Posterior cingulate gyrus (tissue), 11 donors: ENCODE data around the gene TEX19.

Experiments used
- DNase-seq, 10 donors: peaks; one replicate each; pipeline versions ENCODE4 v3.0.0 to v3.0.0-alpha.2; 2020 to 2021; ENCODE audit warnings: mixed read lengths in 3 of 10
- intact Hi-C: fragments of 100-400 bp; cut with DNase I; formaldehyde crosslinking; loops from one replicate; pipeline ENCODE4 v1.15.1; 2023

TEX19 gene

DNA sequence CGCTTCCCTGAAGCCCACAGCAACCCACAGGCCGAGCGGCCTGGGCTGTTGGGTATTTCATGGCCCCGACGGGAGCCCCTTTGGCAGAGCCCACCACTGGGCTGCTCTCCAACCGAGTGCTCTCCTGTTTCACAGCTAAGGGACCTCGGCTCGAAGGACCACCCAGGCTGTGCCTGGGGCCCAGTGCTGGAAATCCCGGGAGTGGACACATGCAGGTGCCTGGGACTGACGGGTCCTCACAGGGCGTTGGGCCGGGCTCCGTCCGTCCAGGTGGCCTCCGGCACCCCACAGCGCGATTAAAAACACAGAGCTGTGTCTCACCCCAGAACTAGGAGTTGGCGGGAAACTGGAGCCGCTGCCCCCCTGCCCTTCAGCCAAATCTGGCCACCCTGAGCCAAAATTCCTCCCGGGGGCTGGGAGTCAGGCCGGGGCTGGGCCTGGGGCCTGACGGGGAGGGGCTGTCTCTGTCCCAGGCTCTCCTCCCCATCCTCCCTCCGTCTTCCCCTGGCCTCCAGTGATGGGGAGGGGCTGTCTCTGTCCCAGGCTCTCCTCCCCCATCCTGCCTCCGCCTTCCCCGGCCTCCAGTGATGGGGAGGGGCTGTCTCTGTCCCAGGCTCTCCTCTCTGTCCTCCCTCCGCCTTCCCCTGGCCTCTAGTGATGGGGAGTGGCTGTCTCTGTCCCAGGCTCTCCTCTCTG is 26.7 kb downstream of the TEX19 start:
- peak in 3 of 10 donors; percentile 51 to 72 (median 62) for DNase-seq
- intact Hi-C loops: no loop called here

DNA sequence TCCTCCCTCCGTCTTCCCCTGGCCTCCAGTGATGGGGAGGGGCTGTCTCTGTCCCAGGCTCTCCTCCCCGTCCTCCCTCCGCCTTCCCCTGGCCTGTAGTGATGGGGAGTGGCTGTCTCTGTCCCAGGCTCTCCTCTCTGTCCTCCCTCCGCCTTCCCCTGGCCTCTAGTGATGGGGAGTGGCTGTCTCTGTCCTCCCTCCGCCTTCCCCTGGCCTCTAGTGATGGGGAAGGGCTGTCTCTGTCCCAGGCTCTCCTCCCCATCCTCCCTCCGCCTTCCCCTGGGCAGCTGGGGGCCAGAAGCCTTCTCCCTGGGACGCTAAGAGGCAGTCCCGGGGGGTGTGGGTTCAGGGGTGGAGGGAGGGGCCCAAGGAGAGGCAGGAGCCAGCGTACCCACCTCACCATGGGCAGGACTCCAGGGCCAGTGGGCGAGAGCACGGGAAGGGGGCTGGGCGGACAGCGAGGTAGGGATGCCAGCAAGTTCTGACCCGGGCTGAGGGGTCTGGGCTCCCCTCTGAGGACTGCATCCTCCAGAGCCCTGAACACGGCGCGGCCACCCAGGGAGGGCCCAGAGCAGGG is 27.3 kb downstream of the TEX19 start:
- intact Hi-C loops: no loop called here
- peak in 3 of 10 donors; percentile 7 to 76 (median 72) for DNase-seq

DNA sequence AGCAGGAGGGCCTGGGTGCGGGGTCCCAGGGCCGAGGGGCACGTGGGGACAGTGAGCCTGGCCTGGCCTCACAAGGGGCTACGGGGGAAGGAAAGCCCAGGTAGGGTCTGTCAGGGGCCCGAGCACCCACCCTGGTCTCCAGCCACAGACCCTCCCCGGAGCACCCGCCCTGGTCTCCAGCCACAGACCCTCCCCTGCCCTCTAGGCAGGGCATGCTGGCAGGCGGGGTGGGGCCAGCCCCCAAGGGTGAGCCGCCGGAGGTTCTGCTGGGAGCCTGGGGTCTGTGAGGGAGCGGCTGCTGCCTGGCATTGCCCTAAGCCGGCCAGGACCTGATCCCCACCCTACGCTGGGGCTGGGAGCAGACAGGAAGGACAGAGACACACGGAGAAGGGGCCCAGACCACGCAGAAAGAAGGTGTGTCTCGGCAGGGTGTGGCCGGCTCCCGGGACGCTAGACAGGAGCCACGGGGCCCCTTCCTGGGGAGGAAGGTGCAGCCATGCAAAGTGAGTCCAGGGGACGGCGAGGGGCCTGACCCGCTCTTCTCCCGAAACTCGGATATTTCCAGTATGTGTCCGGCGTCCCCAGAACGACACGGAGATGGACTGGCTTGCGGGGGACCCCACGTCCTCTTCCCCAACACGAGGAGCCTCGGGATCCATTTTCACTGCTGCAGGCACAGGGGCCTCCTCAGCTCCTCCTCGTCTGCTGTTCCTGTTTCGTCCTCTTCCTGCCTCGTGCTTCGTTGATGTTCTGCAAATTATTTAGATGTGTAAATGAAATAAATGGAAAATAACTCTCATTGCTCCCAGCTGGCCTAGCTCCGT is 28.0 kb downstream of the TEX19 start:
- intact Hi-C loops: no loop called here

DNA sequence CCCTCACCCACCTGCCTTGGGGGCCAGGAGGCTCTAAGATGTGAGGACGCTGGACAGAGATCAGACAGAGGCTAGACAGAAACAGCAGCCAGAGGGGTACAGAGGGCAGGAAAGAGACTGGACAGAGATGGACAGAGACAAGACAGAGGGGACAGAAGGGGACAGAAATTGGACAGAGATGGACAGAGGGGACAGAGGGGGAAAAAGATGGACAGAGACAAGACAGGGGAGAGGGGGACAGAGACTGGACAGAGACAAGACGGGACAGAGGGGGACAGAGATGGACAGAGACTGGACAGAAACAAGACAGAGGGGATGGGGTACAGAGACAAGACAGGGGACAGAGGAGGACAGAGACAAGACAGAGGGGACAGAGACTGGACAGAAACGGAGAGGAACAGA is 28.7 kb downstream of the TEX19 start:
- DNase-seq: no peak
- intact Hi-C loops: no loop called here

More for the DNA sequence above, 28.0 kb downstream of the TEX19 start:
- peak in 3 of 10 donors; percentile 50 to 75 (median 58) for DNase-seq

DNA sequence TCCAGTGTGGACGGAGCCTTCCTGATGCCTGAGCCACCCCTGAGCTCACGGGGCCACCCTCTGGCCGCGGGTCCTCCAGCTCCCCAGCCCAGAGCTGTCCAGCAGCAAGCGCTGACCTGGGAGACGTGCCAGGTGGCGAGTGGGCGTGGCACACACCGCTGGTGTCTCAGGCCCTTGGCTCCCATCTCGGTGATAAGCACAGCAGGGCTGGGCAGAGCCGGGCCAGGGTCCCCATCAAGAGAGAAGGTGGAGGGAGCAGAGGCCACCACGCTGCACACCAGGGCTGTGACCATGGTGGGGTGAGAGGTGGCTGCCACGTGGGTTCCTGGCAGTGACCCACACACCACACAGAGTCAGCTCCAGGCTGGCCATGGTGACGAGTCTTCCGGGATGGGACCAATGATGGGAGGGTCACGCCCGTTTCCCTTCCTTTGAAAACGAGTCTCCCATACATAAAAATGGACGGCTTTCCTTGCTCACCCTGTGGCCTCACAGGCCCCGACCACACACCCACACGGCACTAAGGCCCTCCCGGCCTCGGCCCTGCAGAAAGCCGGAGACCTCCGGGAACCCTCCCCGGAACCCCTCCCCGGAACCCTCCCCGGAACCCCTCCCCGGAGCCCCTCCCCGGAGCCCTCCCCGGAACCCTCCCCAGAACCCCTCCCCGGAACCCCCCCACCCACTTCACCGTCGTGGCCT is 29.3 kb downstream of the TEX19 start:
- DNase-seq: peak in 3 of 10 donors; percentile 35 to 79 (median 62)
- intact Hi-C loops: no loop called here

DNA sequence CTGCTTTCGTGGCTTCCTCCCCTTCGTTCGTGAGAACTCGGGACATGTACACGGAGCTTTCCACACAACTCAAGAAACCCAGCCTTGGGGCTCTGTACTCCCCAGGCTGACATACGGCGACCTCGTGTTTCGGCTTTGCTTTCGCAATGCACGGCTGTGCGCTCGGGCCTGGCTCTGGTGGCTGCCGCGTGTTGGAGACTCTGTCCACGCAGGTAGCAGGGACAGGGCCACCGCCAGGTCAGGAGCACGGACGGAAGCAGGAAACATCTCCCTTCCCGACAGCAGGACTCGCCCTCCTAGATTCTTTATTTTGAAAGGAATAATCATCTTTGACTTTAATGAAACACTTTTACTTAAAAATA is 29.9 kb downstream of the TEX19 start:
- peak in 3 of 10 donors; percentile 25 to 84 (median 47) for DNase-seq
- intact Hi-C loops: no loop called here

DNA sequence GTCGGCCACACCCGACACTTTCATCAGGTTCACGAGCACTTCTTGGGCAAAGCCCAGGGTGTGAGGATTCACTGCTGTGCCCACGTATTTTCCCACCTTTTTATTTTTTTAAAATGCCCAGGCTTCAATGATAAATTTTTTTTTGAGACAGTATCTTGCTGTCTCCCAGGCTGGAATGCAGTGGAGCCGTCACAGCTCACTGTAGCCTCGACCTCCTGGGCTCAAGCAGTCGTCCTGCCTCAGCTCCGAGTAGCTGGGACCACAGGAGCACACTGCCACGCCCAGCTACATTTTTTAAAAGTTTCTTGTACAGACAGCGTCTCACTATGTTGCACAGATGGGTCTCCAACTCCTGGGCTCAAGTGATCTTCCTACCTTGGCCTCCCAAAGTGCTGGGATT is 30.3 kb downstream of the TEX19 start:
- intact Hi-C loops: no loop called here
- peak in 2 of 10 donors; percentile 42 to 71 for DNase-seq

DNA sequence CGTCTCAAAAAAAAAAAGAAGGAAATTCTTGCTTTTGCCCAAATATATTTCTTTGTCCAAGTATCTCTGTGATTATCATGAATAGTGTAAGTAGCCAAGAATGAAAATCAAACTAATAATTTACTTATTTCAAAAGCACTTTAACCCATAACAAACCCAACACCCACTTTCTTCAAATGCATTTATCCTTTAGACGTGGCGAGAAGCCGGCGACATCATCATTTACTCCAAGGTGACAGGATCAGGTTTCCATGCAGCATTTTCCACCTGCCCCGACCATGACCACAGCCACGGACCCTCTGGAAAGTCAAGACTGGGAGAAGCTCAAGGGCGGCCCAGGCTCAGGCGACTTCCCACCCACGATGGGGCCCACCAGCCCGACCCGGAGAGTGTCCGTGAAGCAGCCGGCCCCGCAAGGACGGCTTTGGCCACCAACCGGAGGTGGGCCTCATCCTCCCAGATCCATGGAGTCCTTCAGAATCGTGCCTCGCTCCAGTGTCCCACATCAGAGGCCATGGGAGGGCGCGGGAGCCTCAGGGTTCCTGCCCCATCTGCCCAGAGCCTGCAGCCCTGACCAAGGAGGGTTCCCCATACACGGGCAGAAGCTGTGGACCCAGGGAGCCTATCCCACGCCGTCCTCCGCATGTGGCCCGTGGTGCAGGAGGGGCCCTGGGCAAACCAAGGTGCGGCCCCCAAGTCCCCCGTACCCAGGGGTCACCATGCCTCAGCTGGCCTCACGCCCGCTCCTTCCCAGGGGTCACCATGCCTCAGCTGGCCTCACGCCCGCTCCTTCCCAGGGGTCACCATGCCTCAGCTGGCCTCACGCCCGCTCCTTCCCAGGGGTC is 31.2 kb downstream of the TEX19 start:
- DNase-seq: peak in 1 of 10 donors; percentile 59
- intact Hi-C loops: no loop called here

DNA sequence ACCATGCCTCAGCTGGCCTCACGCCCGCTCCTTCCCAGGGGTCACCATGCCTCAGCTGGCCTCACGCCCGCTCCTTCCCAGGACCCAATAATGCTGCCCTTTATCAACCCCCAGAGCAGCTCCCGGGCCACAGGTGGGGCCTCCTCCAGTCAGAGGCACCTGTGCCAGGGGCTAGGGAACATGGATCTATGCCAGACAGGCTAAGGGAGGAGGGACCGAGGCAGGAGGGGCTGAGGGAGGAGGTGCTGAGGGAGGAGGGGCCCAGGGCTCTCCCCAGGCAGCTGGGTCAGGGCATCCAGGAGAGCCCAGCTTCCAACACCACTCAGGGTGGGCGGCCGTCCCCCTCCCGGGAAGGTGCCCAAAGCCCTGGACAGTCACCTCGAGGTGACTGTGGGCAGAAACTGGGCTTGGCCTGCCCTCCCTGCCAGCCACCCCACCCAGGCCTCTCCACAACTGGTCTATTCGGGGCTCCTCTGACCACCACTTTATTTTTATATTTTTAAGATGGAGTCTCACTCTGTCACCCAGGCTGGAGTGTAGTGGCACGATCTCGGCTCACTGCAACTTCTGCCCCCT is 31.9 kb downstream of the TEX19 start:
- DNase-seq: peak in 2 of 10 donors; percentile 38 to 65

DNA sequence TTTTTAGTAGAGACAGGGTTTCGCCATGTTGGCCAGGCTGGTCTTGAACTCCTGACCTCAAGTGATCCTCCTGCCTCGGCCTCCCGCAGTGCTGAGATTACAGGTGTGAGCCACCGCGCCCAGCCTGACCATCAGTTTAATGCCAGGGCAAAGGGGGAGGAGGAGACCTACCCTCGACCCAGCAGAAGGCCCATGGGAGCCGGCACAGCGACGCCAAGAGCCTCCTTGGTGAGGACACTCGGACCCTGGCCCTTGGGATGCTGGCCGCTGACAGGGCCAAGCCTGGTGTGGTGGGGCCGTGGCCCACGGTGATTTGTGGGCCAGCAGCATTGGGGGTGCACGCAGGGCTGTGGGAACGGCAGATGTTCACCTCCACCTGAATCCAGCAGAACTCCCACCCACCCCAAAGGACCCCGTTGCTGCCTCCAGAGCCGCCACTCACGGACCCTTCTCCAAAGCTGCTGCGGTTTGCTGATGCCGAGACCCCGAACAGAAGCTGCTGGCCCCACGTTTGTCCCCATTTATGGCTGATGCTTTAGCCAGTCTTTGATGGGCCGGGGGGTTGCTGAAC is 32.5 kb downstream of the TEX19 start:
- peak in 1 of 10 donors; percentile 72 for DNase-seq
- intact Hi-C loops: no loop called here

More for the DNA sequence above, 31.9 kb downstream of the TEX19 start:
- intact Hi-C loops: no loop called here

DNA sequence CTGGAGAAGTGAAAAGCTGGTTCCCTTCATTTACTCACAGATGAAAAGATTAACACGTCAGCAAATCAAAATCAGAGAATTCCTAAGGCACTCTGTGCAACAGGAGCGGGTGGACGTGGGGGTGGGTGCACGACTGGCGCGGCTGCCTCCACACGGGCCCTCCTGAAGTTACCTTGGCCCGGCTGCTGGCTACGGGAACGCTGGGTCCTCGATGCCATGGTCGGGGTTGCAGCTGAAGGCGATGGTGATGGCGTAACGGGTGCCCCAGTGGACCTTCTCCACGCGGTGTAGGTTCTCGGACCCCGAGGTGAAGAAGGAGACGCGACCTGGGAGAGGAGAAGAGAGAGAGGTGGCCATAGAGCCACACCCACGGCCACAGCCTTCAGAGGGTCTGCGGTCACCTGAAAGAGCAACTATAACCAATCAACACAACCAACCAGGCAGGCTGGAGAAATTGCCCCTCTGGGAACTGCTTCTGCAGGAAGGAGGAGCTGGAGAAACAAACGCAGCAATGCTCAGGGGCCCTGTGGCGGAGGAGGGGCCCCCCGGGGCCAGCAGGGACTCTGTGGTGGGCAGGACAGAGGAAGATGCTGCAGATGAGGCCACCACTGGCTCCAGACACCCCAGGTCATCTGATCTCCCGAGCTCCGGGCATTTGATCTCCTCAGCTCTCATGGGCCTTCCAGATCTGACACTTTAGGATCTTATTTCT is 33.3 kb downstream of the TEX19 start:
- DNase-seq: peak in 1 of 10 donors; percentile 47
- intact Hi-C loops: no loop called here

DNA sequence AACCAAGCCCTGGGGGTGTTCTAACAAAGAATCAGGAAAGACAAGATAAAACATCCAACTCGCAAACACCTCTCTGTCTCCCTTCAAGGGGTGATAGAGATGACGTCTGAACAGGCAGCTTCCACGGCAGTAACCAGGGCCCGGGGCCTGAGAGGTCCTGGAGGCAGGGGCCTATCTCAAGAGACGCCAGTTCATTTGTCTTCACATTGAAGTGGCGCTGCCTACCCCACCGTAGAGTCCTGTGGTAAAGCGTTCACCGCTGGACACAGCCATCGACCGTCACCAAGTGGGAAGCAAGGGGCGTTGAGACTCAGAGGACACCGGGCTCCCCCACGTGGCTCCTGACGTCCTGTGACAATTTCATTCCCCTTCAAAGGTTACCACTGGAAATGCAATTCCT is 33.9 kb downstream of the TEX19 start:
- intact Hi-C loops: no loop called here
- peak in 1 of 10 donors; percentile 77 for DNase-seq

DNA sequence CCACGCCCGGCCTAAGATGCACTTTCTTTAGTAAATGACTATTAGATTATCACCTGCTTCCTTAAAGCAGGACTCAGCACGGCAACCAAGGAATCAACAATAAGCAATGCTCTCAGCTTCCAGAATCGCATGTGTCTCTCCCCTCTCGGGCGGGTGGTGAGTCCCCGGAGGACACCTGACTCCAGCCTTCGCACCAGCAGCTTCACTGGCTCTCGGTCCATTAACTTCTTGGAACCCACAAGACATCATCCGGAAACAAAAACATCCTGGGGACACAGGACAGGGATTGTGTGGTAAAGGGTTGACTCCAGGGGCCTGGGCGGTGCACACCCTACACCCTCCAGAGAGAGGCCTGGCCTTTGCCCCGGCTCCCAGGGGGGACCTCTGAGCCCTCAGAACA is 35.2 kb downstream of the TEX19 start:
- intact Hi-C loops: no loop called here
- peak in 1 of 10 donors; percentile 14 for DNase-seq

DNA sequence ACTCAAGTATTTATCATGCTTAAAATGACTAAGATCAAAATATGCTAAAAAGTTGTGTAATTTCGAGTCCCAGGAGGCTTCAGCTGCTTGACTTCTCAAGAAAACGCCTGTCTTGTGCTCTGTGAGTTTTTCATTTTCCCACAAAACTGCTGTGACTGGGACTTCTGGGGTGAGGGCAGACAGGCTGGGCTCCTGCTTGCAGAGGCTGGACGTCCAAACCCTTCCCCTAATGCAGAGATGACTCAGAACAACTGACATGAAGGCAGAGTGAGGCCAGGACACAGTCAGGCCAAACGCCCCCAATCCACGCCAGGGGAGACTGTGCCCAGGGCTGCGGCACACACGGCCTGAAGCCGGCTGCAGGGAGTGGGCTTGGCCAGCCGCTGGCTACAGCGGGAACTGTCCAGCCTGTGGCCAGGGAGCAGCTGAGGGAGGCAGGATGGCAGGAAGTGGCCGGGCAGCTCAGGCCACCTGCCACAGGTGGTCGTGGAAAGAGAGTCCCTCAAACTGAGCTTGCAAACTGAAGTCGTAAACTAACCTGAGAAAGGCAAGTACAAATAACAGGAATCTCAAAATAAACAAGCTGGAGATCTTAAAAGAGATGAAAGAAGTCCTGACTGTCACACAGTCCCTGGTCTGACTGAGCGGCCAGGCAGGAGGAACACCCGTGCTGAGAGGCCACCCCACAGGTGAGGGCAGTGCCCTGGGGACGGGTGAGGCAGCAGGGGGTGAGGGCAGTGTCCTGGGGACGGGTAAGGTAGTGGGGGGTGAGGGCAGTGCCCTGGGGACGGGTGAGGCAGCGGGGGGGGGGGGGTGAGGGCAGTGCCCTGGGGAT is 37.8 kb downstream of the TEX19 start:
- intact Hi-C loops: no loop called here
- DNase-seq: peak in 3 of 10 donors; percentile 31 to 64 (median 57)

DNA sequence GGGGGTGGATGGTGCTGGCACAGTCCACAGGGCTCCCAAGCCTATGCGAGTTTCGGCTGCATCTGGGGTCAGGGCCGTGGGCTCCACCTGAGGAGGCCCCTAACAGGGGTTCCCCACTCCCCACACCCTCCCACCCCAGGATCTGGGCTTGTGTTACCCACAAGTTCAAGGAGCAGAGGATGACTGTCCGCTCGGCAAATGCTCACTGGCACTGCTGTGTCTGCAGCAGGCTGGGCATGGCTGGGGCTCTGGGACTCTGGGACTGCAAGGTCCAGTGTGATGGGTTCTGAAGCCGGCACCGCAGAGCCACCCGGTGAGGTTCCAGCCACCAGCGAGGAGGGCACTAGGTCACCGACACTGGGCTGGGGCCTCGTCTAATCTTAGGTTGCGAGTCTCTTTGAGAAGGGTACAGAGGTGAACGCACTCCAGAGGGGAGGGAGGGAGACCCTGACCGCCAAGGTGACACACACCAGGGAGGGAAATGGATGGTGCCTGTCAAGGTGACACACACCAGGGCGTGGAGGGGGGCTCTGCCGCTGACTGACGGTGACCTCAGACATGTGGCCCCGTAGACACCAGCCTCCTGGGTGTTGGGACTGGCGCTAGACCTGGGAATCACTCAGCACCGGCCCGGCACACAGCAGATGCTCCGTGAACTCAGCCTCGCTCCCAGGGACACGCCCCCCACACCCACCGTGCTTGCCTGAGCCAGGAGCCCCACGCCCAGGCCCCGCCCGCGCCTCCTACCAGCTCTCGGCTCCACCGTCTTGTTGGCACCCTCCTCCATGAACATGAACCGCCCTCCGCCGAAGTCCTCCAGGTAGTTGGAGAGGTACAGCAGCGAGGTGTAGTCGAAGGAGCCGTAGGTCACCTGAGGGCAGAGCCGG is 38.6 kb downstream of the TEX19 start:
- DNase-seq: peak in 3 of 10 donors; percentile 63 to 77 (median 74)
- intact Hi-C loops: no loop called here

DNA sequence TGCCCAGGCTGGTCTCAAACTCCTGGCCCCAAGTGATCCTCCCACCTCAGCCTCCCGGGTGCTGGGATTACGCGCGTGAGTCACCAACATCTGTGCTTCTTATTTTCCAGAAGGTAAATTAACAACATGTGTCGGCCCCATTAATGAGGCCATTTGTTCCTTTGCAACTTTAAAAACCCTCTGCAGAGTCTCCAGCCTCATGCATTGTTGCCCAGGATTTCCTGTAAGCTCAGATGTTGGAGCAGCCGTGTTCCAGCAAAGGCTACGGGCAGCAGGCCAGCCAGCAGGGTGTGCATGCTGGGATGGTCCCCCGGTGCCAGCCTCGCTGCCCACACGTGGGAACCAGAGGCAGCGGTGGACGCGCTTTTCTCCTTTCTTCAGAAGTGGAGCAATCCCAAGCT is 40.0 kb downstream of the TEX19 start:
- intact Hi-C loops: no loop called here
- DNase-seq: peak; percentile 39 to 97 (median 81)
